G401 (cell line): ENCODE measurements around the gene ZNRF1. TPM values are rescaled to one million over a fixed set of nuclear protein-coding genes. Genes with fewer than 3 reads are reported as not detected.
"Not testable (repeated sequence)": the region's sequence is repeated elsewhere in the genome, so short reads cannot be mapped to it uniquely, and the experiment has no call there.

Experiments used
- DNase-seq: peaks from one replicate; pipeline ENCODE4 v3.0.0-alpha.2; 2015; ENCODE audit warnings: low spot score
- in situ Hi-C: cut with HindIII; loops from 2 replicates; pipeline ENCODE4 v1.10.0; 2016; ENCODE audit warnings: low sequenced_read_pairs, mixed read lengths
- total RNA-seq: library from RNA; depleted of rRNA; stranded (reverse); fragments of >200 nt; shearing (Covaris generic); gene quantifications from 2 replicates; pipeline ENCODE4 v1.2.3, GENCODE V29; 2014

Gene ZNRF1
- total RNA-seq, 1 experiment from 2014 or later: 21.2 TPM

DNA sequence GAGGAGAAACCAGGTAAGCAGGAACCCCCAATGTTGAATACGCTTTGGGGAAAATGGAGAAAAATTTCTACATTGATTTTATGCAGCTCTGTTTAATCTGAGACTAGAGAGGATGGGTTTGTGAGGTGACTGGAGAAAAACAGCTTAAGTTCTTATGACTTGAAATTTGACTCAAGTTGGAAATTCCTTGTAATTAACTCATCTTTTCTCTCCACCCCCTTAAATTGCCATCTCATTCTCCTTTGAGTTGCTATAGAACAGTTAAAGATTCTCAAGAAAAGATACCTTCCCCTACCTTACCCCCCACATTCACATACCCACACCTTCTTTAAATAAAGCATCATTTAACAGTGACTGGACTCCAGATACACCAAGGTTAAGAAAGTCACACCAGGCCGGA is 24.2 kb downstream of the ZNRF1 start:
- no peak for DNase-seq
- in situ Hi-C loops: no loop called here

DNA sequence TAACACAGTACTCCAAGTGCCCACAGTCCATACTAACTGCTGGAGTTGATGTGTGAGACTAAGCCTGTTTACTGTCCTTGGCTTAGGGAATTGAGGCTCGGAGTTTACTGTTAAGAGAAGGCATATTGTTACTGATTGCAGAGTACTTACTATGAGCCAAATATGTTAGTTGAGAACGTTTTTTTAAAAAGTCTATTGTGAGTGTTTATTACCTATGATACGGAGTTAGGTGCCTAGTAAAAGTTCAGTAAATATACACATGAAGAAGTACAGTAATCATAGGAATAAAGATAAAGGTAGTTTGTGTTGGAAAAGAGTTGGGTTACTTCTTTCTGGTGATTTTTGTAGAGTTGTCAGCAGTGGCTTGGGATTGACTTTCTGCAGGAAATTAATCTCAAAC is 25.4 kb downstream of the ZNRF1 start:
- in situ Hi-C loops: no loop called here
- no peak for DNase-seq

DNA sequence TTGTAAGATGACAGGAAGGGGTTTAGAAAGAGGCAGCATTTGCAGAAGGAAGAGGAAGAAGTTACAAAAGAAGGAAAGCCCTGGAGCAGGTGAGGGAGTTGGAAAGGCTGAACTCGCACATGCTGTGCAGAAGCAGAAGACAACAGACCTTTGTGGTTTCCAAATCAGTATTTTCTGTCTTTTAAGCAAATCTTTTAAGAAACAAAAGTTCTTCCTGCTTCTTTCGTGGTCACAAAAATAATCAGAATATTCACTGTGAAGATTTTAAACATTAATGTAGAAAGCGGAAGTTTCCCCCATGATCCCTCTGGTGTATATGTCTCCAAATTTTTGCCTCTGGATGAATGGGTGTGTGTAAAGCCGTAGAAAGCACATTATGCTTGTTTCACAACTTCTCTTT is 25.8 kb downstream of the ZNRF1 start:
- in situ Hi-C loops: no loop called here
- no peak for DNase-seq

DNA sequence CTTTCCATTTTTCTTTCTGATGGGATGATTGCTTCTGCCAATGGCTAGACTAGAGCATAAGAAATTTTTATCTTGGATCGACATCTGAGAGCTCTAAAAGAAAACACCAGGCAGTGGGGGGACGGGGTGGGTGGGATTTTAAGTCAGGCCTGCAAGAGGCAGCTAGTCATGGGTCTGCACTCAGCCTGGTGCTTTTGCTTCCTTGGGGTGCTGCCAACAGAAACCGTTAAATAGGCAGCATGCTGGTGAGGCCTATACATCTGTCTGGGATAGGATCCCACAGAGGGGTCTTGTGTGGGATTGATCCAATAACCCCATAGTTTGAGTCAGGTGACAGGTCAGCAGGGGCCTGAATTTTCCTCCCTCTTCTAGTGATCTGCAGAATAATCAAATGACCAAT is 26.9 kb downstream of the ZNRF1 start:
- in situ Hi-C loops: no loop called here
- DNase-seq: no peak

DNA sequence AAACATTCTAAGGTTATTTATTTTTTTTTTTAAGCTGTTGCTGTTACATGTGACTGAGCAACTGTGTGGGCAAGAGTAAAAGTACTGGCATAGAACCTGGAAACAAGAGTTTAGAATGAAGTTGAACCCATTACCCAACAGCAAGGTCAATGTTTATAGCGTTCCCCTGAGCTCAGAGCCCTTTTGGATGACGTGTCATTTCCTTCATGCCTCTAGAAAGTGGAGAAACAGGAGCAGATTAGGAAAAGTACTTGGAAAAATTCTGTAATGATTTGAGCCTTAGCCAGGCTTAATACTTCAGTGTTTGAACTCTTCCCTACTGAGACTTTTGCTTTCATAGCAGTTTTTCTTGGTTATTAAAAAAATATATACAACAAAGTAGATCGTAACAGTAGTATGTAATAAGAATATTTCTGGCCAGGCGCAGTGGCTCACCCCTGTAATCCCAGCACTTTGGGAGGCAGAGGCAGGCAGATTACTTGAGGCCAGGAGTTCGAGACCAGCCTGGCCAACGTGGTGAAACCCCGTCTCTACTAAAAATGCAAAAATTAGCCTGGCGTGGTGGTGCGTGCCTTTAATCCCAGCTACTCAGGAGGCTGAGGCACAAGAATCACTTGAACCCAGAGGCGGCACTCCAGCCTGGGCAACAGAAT is 27.5 kb downstream of the ZNRF1 start:
- in situ Hi-C loops: not testable (repeated sequence)

DNA sequence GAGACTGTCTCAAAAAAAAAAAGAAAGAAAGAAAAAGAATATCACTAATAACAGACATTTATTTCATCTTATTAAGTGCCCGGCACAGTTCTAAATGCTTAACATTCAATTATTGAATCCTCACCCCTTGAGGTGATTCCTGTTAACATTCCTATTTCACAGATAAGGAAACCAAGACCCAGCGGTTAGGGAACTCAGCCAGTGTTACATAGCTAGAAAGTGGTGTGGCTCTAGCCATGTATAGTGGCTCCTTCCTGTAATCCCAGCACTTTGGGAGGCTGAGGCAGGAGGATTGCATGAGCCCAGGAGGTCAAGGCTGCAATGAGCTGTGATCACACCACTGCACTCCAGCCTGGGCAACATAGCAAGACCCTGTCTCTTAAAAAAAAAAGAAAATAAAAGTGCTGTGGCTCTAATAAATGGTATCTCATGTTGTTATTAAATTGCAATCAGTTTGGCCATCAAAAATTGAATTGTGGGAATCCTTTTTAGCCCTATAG is 28.1 kb downstream of the ZNRF1 start:
- DNase-seq: no peak
- in situ Hi-C loops: no loop called here

More for the DNA sequence above, 27.5 kb downstream of the ZNRF1 start:
- DNase-seq: not testable (repeated sequence)

DNA sequence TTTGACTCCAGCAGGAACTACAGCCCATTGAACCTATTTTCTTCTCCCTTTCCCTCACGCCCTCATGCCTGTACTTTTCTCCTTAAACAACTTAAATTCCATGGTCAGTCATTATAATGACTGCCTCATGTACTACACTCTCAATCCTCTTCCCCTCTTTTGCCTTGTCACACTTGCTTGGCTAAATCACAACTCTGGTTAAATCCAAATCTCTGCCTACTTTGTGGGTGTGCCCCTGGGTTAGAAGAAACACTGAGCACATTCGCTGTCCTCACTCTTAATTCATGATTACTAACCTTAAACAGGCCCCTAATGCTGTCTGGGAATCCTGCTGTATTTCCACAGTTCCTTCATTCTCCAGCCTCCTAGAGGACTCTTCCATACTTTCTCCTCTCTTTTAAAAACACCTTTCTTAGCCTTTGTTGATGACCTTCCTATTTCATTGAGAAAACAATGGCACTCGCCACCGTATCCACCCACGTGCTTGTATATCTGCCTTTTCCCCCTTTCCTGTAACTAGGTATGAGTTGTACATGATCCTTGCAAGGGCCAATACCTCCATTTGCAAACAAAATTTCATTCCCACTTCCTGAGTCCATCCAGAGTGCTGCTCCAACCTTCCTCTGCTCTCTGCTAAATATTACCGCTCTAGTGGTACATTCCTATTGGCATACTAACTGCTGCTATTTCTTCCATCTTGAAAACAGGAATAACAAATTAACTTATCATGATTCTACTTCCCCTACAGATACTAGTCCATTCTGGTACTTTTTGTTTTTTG is 28.9 kb downstream of the ZNRF1 start:
- in situ Hi-C loops: no loop called here

DNA sequence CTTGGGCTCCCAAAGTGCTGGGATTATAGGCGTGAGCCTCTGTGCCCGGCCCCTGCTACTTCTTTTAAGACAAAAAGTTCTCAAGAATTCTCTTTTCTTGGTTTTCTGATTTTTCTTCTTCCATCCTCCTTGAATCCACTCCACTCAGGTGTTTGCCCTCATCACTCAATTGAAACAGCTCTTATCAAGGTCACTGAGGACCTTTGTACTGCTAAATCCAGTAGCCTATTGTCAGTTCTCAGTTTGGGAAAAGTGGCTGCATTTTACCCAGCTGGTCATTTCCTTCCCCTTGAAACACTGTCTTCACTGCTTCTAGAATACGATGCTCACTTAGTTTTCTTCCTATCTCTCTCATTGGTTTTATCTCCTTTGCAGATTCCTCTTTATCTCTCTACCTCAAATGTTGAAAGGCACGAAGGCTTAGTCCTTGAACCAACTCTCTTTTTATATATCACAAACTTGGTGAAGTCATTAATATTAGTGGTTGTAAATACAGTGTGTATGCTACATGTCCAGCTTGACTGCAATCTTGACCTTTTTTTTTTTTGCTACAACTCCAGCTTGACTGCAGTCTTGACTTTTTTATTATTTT is 29.8 kb downstream of the ZNRF1 start:
- in situ Hi-C loops: no loop called here
- no peak for DNase-seq

More for the DNA sequence above, 28.9 kb downstream of the ZNRF1 start:
- no peak for DNase-seq

DNA sequence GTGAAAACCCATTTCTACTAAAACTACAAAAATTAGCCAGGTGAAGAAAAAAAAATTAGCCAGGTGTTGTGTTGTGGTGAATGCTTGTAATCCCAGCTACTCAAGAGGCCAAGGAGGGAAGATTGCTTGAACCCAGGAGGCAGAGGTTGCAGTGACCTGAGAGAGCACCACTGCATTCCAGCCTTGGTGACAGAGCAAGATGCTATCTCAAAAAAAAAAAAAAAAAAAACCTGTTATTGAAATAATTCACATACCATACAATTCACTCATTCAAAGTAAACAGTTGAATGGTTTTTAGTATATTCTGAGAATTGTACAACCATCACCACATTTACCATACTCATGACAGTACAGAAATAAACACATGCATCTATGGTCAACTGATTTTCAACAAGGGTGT is 31.0 kb downstream of the ZNRF1 start:
- DNase-seq: no peak
- in situ Hi-C loops: no loop called here

DNA sequence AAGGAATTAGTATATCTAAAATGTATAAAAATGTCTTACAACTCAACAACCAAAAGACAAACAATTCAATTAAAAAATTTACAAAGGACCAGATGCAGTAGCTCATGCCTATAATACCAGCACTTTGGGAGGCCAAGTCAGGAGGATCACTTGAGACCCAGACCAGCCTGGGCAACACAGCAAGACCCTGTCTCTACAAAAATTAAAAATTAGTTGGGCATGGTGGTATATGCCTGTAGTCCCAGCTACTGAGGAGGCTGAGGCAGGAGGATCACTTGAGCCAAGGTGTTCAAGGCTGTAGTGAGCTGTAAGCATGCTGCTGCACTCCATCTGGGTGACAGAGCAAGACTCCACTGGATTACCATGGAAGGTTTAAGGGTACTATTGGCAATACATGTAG is 33.8 kb downstream of the ZNRF1 start:
- no peak for DNase-seq
- in situ Hi-C loops: no loop called here

DNA sequence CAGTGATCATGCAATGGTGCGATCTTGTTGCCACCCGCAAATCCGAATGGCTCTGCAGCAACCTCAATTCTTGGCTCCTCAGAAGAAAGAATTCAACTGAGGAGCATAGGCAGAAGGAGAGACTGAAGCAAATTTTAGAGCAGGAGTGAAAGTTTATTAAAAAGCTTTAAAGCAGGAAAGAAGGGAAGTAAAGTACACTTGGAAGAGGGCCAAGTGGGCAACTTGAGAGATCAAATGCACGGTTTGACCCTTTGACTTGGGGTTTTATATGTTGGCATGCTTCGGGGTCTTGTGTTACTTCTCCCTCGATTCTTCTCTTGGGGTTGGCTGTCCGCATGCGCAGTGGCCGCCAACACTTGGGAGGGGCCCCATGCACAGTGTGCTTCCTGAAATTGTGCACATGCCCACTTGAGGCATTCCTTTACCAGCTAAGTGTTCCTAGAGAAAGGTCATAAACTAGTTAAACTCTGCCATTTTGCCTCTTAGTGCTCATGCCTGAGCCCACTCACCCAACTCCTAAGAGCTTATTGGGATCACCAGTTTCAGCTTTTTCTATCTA is 36.7 kb downstream of the ZNRF1 start:
- DNase-seq: no peak
- in situ Hi-C loops: no loop called here

DNA sequence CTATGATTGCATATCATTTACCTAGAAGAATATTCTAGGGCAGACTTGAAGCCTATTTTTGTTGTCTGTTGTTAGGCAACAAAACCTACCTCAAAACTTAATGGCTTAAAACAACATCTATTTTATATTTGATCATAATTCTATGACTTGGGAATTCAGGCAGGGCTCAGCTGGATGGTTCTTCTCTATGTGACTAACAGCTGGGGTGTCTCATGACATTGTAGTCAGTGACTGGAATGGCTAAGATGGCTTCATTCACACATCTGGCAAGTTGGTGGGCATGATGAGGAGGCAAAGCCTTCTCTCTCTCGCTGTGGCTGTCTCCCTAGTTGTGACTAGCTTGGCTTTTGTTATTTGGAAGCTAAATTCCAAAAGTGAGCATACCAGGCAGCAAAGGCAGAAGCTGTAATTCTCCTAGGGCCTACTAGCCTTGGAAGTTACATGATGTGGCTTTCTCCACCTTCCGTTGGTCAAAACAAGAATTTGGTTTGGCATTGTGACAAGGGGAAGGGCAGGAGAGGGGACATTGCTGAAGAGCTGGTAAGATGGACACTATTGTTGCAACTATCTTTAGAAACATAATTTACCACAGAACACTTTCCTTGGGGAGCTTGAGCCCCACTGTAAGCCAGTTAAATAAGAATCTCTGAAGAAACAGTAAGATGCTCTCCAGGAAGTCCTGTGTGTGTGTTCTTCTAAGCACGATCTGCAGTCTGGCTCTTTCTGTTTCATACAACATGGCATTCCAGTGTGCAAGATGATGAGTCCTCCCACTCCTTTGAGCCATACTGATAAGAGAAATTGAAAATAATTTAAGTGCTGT is 39.4 kb downstream of the ZNRF1 start:
- no peak for DNase-seq
- in situ Hi-C loops: no loop called here

DNA sequence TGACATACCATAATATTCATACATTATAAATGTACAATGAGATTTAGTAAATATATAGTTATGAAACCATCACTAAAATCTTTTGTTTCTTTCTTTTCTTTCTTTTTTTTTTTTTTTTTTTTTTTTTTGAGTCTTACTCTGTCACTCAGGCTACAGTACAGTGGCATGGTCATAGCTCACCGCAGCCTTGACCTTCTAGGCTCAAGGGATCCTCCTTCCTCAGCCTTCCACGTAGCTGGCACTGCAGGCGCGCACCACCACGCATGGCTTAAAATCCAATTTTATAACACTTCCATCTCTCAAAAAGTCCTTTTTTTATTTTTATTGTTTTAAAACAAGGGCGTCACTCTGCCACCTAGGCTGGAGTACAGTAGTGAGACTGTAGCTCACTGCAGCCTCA is 41.1 kb downstream of the ZNRF1 start:
- DNase-seq: no peak
- in situ Hi-C loops: no loop called here

DNA sequence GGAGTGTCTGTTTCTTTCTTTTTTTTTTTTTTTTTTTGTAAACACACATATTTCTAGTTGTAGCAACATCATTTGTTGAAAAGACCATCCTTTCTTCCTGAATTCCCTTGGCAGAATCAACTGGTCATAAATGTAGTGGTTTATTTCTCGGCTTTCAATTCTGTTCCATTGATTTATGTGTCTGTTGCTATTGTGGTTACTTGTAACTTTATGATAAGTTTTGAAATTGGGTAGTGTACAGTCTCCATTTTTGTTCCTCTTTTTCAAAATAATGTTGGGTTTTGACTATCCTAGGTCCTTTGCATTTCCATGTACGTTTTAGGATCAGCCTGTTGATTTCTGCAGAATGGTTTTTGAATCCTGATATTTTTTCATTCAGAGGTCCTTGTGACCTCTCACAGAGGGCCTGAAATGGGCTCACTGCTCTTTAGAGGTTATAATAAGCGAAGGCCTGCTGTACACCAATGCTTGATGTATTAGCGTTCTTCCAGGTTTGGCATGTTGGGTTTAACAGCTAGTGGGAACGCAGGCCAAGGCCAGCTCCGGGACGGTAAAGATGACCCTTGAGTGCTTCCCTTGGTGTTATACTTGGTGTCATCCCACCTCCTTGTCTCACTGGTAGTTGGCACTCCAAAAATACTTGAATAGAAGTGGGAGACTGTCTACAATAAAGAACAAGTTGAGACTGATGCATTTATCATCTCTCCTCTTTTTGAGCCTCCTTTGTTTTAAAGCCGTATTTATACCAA is 43.8 kb downstream of the ZNRF1 start:
- no peak for DNase-seq
- in situ Hi-C loops: no loop called here

DNA sequence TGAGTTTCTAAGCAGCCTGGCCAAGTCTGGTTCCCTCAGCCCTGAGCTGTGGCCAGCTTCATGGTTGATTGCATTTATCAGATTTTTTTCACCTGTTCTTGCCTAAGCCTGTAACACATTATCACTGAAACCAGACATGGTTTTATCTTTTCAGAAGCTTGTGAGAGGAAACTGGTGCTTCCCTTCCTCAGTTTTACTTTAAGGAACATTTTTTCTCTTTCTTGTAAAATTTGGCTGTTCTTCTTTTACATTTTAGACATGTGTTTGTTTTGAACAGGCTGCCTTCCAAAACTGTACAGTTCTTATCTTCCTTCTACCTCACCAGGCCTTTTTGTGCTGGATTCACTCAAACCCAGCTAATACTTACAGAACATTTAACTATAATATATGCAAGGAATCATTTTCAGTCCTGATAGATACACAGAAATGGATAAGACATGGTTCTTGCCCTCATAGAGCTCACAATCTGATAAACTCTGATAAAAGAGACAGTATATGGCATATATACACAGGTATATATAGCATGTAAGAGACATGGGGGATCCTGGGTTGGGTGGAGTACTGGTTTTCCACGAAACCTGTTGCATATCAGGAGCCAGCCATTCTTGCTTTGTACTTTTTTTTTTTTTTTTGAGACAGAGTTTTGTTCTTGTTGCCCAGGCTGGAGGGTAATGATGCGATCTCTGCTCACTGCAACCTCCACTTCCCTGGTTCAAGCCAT is 44.5 kb downstream of the ZNRF1 start:
- in situ Hi-C loops: no loop called here
- peak; percentile 67 for DNase-seq

DNA sequence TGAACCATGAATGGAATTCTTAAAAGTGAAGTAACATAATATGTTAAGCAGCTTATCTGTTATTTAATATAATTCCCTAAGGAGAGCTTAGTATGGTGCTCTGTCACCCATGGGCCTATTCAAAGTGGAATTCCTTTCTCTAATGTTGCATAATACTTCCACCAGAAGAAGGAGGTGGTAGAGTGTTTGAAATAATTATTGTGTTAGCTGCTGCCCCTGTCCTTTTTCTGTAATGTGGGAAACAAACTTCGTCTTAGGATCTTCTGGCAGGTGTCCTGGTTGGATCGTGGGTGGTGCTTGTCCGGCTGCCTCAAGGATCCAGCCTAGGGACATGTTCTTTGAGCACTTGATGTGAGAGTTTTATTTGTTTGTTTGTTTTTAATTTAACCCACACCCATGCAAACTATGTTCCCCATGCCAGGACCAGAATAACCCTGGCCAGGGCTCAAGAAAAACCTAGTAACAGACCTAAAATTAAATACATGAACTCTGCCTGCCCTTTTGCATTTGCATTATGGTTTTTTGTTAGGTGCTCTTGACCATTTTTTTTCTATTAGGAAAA is 46.1 kb downstream of the ZNRF1 start:
- in situ Hi-C loops: no loop called here
- peak; percentile 25 for DNase-seq

DNA sequence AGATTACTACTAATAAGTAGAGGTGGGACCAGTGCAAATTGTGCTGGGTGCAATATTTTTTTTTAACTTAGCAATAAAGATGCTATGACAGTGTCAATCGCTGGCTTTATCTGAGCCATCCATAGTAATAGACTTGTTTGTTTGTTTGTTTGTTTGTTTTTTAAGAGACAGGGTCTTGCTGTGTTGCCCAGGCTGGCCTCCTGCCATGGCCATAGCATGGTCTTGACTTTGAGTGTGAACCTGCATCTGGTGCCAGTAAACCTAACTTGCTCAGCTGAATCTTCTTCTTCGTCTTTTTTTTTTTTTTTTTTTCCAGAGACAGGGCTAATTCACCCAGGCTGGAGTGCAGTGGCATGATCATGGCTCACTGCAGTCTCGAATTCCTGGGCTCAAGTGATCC is 46.6 kb downstream of the ZNRF1 start:
- DNase-seq: no peak
- in situ Hi-C loops: no loop called here

DNA sequence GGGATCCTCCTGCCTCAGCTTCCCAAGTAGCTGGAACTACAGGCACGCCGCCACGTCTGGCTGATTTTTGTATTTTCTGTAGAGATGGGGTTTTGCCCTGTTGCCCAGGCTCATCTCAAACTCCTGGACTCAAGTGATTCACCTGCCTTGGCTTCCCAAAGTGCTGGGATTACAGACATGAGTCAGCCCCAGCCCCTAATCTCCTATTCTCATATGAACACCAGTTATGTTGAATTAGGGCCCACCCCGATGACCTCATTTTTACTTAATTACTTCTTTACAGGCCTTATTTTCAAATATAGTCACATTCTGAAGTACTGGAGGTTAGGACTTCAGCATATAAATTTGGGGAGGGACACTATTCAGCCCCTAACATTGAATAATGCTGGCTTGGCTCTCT is 49.2 kb downstream of the ZNRF1 start:
- DNase-seq: no peak
- in situ Hi-C loops: no loop called here
